MG63 (cell line): ENCODE results near the gene SULT4A1. TPM values are rescaled to one million over a fixed set of nuclear protein-coding genes. Genes with fewer than 3 reads are reported as not detected.
"Not testable (repeated sequence)": the region's sequence is repeated elsewhere in the genome, so short reads cannot be mapped to it uniquely, and the experiment has no call there.

ENCODE experiments used
- DNase-seq: peaks from one replicate; pipeline ENCODE4 v3.0.0-alpha.2; 2020
- H3K27me3 ChIP-seq: fragments of 250-450 bp; sonication (Bioruptor Pico); 2 replicates; pipeline ENCODE4 v1.5.1; 2020; ENCODE audit warnings: mild to moderate bottlenecking, moderate library complexity
- H3K36me3 ChIP-seq: fragments of 250-450 bp; sonication (Bioruptor Pico); 2 replicates; pipeline ENCODE4 v1.5.1; 2020; ENCODE audit warnings: mild to moderate bottlenecking, moderate library complexity
- H3K4me3 ChIP-seq: fragments of 250-450 bp; sonication (Bioruptor Pico); 2 replicates; pipeline ENCODE4 v1.5.1; 2020; ENCODE audit warnings: mild to moderate bottlenecking, moderate library complexity
- H3K9me3 ChIP-seq: fragments of 250-450 bp; sonication (Bioruptor Pico); 2 replicates; pipeline ENCODE4 v1.5.1; 2020; ENCODE audit warnings: mild to moderate bottlenecking, moderate library complexity
- total RNA-seq: library from RNA; depleted of rRNA; stranded (reverse); fragments of >200 nt; shearing (Covaris generic); gene quantifications from 2 replicates; pipeline ENCODE4 v1.2.3, GENCODE V29; 2014; ENCODE audit warnings: low replicate concordance

The SULT4A1 gene
- total RNA-seq, 1 experiment from 2014 or later = not detected

- no peaks in the 10 kb centered on the region for H3K36me3 ChIP-seq
- peaks cover 4% of the 10 kb centered on the region; the same call in 1 of the 2 replicates for H3K9me3 ChIP-seq
- no peaks in the 10 kb centered on the region for H3K27me3 ChIP-seq
- no peak overlapping the region for H3K4me3 ChIP-seq
- DNase-seq = no peak
These were observed 16.7 kb upstream of the SULT4A1 start for GRCh38 chr22:43878831-43879550.

- H3K36me3 ChIP-seq = no peaks in the 10 kb centered on the region
- no peak for DNase-seq
- H3K4me3 ChIP-seq = no peak overlapping the region
- peaks cover 4% of the 10 kb centered on the region; the same call in 1 of the 2 replicates for H3K9me3 ChIP-seq
- H3K27me3 ChIP-seq = no peaks in the 10 kb centered on the region
These were observed 15.9 kb upstream of the SULT4A1 start for GRCh38 chr22:43878079-43878795.

- Histone ChIP-seq H3K36me3 (no peaks in the 10 kb centered on the region), H3K4me3 (no peak overlapping the region), H3K27me3 (no peaks in the 10 kb centered on the region; the same call in 1 of the 2 replicates), H3K9me3 (no peaks in the 10 kb centered on the region)
- no peak for DNase-seq
These were observed 14.7 kb upstream of the SULT4A1 start for GRCh38 chr22:43876866-43877509.

GRCh38 chr22:43869799-43870198 is 7.5 kb upstream of the SULT4A1 start:
- Histone ChIP-seq H3K4me3 (no peak overlapping the region), H3K27me3 (peaks cover 7% of the 10 kb centered on the region), H3K36me3 (no peaks in the 10 kb centered on the region), H3K9me3 (0 out of 2 replicates have a peak, but pooled peaks cover 2% of the 10 kb centered on the region)
- DNase-seq = no peak

- H3K4me3 ChIP-seq, H3K36me3 ChIP-seq, DNase-seq, H3K9me3 ChIP-seq: not testable (repeated sequence)
- peaks cover 15% of the 10 kb centered on the region for H3K27me3 ChIP-seq
These were observed 6.7 kb upstream of the SULT4A1 start for GRCh38 chr22:43869001-43869400.

- Histone ChIP-seq H3K36me3 (no peaks in the 10 kb centered on the region), H3K27me3 (peaks cover 22% of the 10 kb centered on the region), H3K4me3 (no peak overlapping the region), H3K9me3 (0 out of 2 replicates have a peak, but pooled peaks cover 2% of the 10 kb centered on the region)
- peak; percentile 42 for DNase-seq
These were observed 5.7 kb upstream of the SULT4A1 start for GRCh38 chr22:43867839-43868635.

GRCh38 chr22:43862882-43863202 is 529 bp upstream of the SULT4A1 start:
- no peaks in the 10 kb centered on the region for H3K9me3 ChIP-seq
- no peak for DNase-seq
- H3K4me3 ChIP-seq = no peak overlapping the region

GRCh38 chr22:43861529-43861928 is 784 bp downstream of the SULT4A1 start:
- Histone ChIP-seq H3K27me3 (peaks cover 32% of the 10 kb centered on the region), H3K36me3 (no peaks in the 10 kb centered on the region), H3K9me3 (no peaks in the 10 kb centered on the region), H3K4me3 (no peak overlapping the region)
- DNase-seq = no peak

More at GRCh38 chr22:43862882-43863202, 529 bp upstream of the SULT4A1 start:
- peaks cover 32% of the 10 kb centered on the region for H3K27me3 ChIP-seq
- no peaks in the 10 kb centered on the region for H3K36me3 ChIP-seq

GRCh38 chr22:43860831-43861230 is 1.5 kb downstream of the SULT4A1 start:
- DNase-seq = no peak
- peaks cover 30% of the 10 kb centered on the region for H3K27me3 ChIP-seq
- H3K9me3 ChIP-seq = no peaks in the 10 kb centered on the region
- H3K4me3 ChIP-seq = no peak overlapping the region
- H3K36me3 ChIP-seq = no peaks in the 10 kb centered on the region

GRCh38 chr22:43860126-43860525 is 2.2 kb downstream of the SULT4A1 start:
- H3K27me3 ChIP-seq = peaks cover 25% of the 10 kb centered on the region
- no peaks in the 10 kb centered on the region for H3K9me3 ChIP-seq
- no peak for DNase-seq
- no peaks in the 10 kb centered on the region for H3K36me3 ChIP-seq
- no peak overlapping the region for H3K4me3 ChIP-seq

- H3K36me3 ChIP-seq = no peaks in the 10 kb centered on the region
- H3K4me3 ChIP-seq = no peak overlapping the region
- peaks cover 23% of the 10 kb centered on the region for H3K27me3 ChIP-seq
- no peaks in the 10 kb centered on the region for H3K9me3 ChIP-seq
- no peak for DNase-seq
These were observed 2.7 kb downstream of the SULT4A1 start for GRCh38 chr22:43859621-43860020.

- DNase-seq = no peak
- Histone ChIP-seq H3K4me3 (no peak overlapping the region), H3K9me3 (no peaks in the 10 kb centered on the region), H3K36me3 (no peaks in the 10 kb centered on the region), H3K27me3 (peaks cover 18% of the 10 kb centered on the region)
These were observed 3.1 kb downstream of the SULT4A1 start for GRCh38 chr22:43859176-43859575.

- Histone ChIP-seq H3K27me3 (peaks cover 11% of the 10 kb centered on the region), H3K9me3 (no peaks in the 10 kb centered on the region), H3K4me3 (no peak overlapping the region), H3K36me3 (no peaks in the 10 kb centered on the region)
- DNase-seq = no peak
These were observed 4.0 kb downstream of the SULT4A1 start for GRCh38 chr22:43858156-43858895.

GRCh38 chr22:43857367-43857766 is 4.9 kb downstream of the SULT4A1 start:
- H3K27me3 ChIP-seq = peaks cover 10% of the 10 kb centered on the region; the same call in 1 of the 2 replicates
- H3K4me3 ChIP-seq = no peak overlapping the region
- H3K9me3 ChIP-seq = no peaks in the 10 kb centered on the region
- DNase-seq = no peak
- H3K36me3 ChIP-seq = no peaks in the 10 kb centered on the region

GRCh38 chr22:43855431-43855830 is 6.9 kb downstream of the SULT4A1 start:
- no peak for DNase-seq
- Histone ChIP-seq H3K4me3 (no peak overlapping the region), H3K9me3 (no peaks in the 10 kb centered on the region), H3K27me3 (no peaks in the 10 kb centered on the region), H3K36me3 (no peaks in the 10 kb centered on the region)

- no peak for DNase-seq
- H3K4me3 ChIP-seq = no peak overlapping the region
- H3K9me3 ChIP-seq = no peaks in the 10 kb centered on the region
- no peaks in the 10 kb centered on the region for H3K27me3 ChIP-seq
- H3K36me3 ChIP-seq = no peaks in the 10 kb centered on the region
These were observed 7.5 kb downstream of the SULT4A1 start for GRCh38 chr22:43854786-43855271.
